Hepatocyte (in vitro differentiated cells): Measurements from ENCODE around the gene SPR. TPM values are rescaled to one million over a fixed set of nuclear protein-coding genes. Genes with fewer than 3 reads are reported as not detected.

Experiments used
- DNase-seq: peaks from one replicate; pipeline ENCODE4 v3.0.0-alpha.2; 2016; ENCODE audit warnings: low spot score
- H2AFZ ChIP-seq: fragments of 200-600 bp; sonication (generic); 2 replicates; pipeline ENCODE4 v1.6.0; 2016; ENCODE audit warnings: antibody characterized with exemption, mild to moderate bottlenecking
- H3K27ac ChIP-seq: fragments of 200-600 bp; sonication (generic); 2 replicates; pipeline ENCODE4 v1.5.1; 2016; ENCODE audit warnings: mild to moderate bottlenecking
- H3K27me3 ChIP-seq: fragments of 200-600 bp; sonication (generic); 2 replicates; pipeline ENCODE4 v1.6.1; 2016
- H3K36me3 ChIP-seq: fragments of 200-600 bp; sonication (generic); replicated peaks from 2 replicates; pipeline ENCODE4 v1.5.1; 2016; ENCODE audit warnings: low read depth; ENCODE audit not compliant: insufficient read depth
- H3K4me1 ChIP-seq: fragments of 200-600 bp; sonication (generic); 2 replicates; pipeline ENCODE4 v1.5.1; 2016; ENCODE audit warnings: mild to moderate bottlenecking, moderate library complexity; ENCODE audit not compliant: insufficient read depth
- H3K4me2 ChIP-seq: fragments of 200-600 bp; sonication (generic); 2 replicates; pipeline ENCODE4 v1.6.0; 2016
- H3K4me3 ChIP-seq: fragments of 200-600 bp; sonication (generic); 2 replicates; pipeline ENCODE4 v1.5.1; 2016; ENCODE audit warnings: mild to moderate bottlenecking
- H3K79me2 ChIP-seq: fragments of 200-600 bp; sonication (generic); 2 replicates; pipeline ENCODE4 v1.6.0; 2017; ENCODE audit warnings: mild to moderate bottlenecking
- H3K9me2 ChIP-seq: fragments of 200-600 bp; sonication (generic); replicated peaks from 2 replicates; pipeline ENCODE4 v1.6.0; 2017; ENCODE audit warnings: mild to moderate bottlenecking; ENCODE audit not compliant: insufficient read depth
- H3K9me3 ChIP-seq: fragments of 200-600 bp; sonication (generic); 2 replicates; pipeline ENCODE4 v1.5.1; 2016; ENCODE audit warnings: low read depth, mild to moderate bottlenecking
- H4K20me1 ChIP-seq: fragments of 200-600 bp; sonication (generic); 2 replicates; pipeline ENCODE4 v1.6.0; 2016; ENCODE audit warnings: mild to moderate bottlenecking; ENCODE audit not compliant: insufficient read depth, poor library complexity, severe bottlenecking
- CTCF ChIP-seq: fragments of 200-600 bp; sonication (generic); IDR thresholded peaks from 2 replicates; pipeline ENCODE4 v1.5.1; 2016; ENCODE audit warnings: antibody characterized with exemption, mild to moderate bottlenecking; ENCODE audit not compliant: poor library complexity
- EZH2 ChIP-seq: fragments of 200-600 bp; sonication (generic); IDR thresholded peaks from 2 replicates; pipeline ENCODE4 v1.6.1; 2016; ENCODE audit warnings: antibody characterized with exemption, mild to moderate bottlenecking, borderline replicate concordance
- EZH2phosphoT487 ChIP-seq: fragments of 200-600 bp; sonication (generic); IDR thresholded peaks from one replicate; pipeline ENCODE4 v1.6.1; 2018; ENCODE audit warnings: antibody characterized with exemption, mild to moderate bottlenecking, low read depth, moderate library complexity; ENCODE audit not compliant: unreplicated experiment, severe bottlenecking
- WGBS: methylation state at CpG from one replicate; pipeline ENCODE4 v1.1.6; 2016; ENCODE audit warnings: low lambda C conversion rate; ENCODE audit errors: missing lambda C conversion rate; 5-methylcytosine and 5-hydroxymethylcytosine counted together
- polyA plus RNA-seq: library from polyadenylated mRNA; unstranded; fragments of >200 nt; fragmentation: Nextera tagmentation; extraction: Ambion mirVana; gene quantifications from 2 replicates; pipeline ENCODE4 v1.2.1, GENCODE V29; 2016
- total RNA-seq: library from RNA; depleted of rRNA; stranded (reverse); fragments of >200 nt; gene quantifications from 2 replicates; pipeline ENCODE4 v1.2.3, GENCODE V29; 2014

The SPR gene
- total and polyA plus RNA-seq, 2 experiments from 2014 or later: 44.8 to 63.3 TPM

- Histone ChIP-seq H3K4me1 (peaks cover 34% of the 10 kb centered on the region), H2AFZ (peak overlapping the region; percentile 39), H3K36me3 (no peaks in the 10 kb centered on the region), H4K20me1 (no peaks in the 10 kb centered on the region), H3K27me3 (peaks cover 96% of the 10 kb centered on the region), H3K4me2 (peak overlapping the region; percentile 91), H3K9me2 (no peaks in the 10 kb centered on the region), H3K79me2 (no peaks in the 10 kb centered on the region), H3K27ac (no peak overlapping the region), H3K4me3 (peak overlapping the region; percentile 52), H3K9me3 (no peaks in the 10 kb centered on the region)
- TF ChIP-seq EZH2: peak; percentile 95
- TF ChIP-seq EZH2phosphoT487: peak; percentile 53
- no peak for TF ChIP-seq CTCF
- peak; percentile 79 for DNase-seq
- WGBS: 1% methylated on average over 70 of the region's 86 CpGs
These were observed 28.9 kb downstream of the SPR start for GRCh38 chr2:72915907-72916742.

- WGBS: 1% methylated on average over 29 of the region's 29 CpGs
- Histone ChIP-seq H3K4me3 (peak overlapping the region; percentile 52), H3K9me3 (no peaks in the 10 kb centered on the region), H3K4me1 (peaks cover 34% of the 10 kb centered on the region), H3K36me3 (no peaks in the 10 kb centered on the region), H2AFZ (peak overlapping the region; percentile 39), H3K9me2 (no peaks in the 10 kb centered on the region), H3K4me2 (peak overlapping the region; percentile 91), H4K20me1 (no peaks in the 10 kb centered on the region), H3K27ac (no peak overlapping the region), H3K27me3 (peaks cover 96% of the 10 kb centered on the region), H3K79me2 (no peaks in the 10 kb centered on the region)
- no peak for TF ChIP-seq CTCF
- TF ChIP-seq EZH2: peak; percentile 16
- TF ChIP-seq EZH2phosphoT487: peak; percentile 71
- no peak for DNase-seq
These were observed 29.5 kb downstream of the SPR start for GRCh38 chr2:72916743-72917137.

GRCh38 chr2:72917138-72917876, 30.1 kb downstream of the SPR start, which contains the start of gene EMX1:
TSS of gene EMX1 (plus strand) at chr2:72917519. CDS start at chr2:72917853, 334 bp downstream.
- H3K79me2 ChIP-seq: no peaks in the 10 kb centered on the region
- peaks cover 96% of the 10 kb centered on the region for H3K27me3 ChIP-seq
- H3K36me3 ChIP-seq: no peaks in the 10 kb centered on the region
- peak within 1 kb of the TSS; percentile 56 for H2AFZ ChIP-seq
- peak; percentile 37 for TF ChIP-seq EZH2phosphoT487
- TF ChIP-seq CTCF: no peak
- no peak for TF ChIP-seq EZH2
- H3K4me1 ChIP-seq: peaks cover 34% of the 10 kb centered on the region
- DNase-seq: peak; percentile 81
- under 1% methylated on average over 34 of the region's 82 CpGs for WGBS
- peak within 1 kb of the TSS; percentile 91 for H3K4me2 ChIP-seq
- no peaks in the 10 kb centered on the region for H4K20me1 ChIP-seq
- H3K27ac ChIP-seq: no peak within 1 kb of the TSS
- no peaks in the 10 kb centered on the region for H3K9me3 ChIP-seq
- no peaks in the 10 kb centered on the region for H3K9me2 ChIP-seq
- peak within 1 kb of the TSS; percentile 52 for H3K4me3 ChIP-seq
